Testis (tissue), 2 donors: ENCODE data around the gene ARHGEF39.

Experiments
- CTCF ChIP-seq, 3 experiments: fragments of 450-650 bp in 2 of 3; fragments of 200-600 bp in 1 of 3; sonication (generic) in 1 of 3; IDR thresholded peaks; one replicate each; pipeline ENCODE4 v1.5.1; 2016 to 2019; ENCODE audit warnings: antibody characterized with exemption in 3 of 3, mild to moderate bottlenecking in 2 of 3, moderate library complexity in 1 of 3
- POLR2A ChIP-seq: fragments of 450-650 bp; IDR thresholded peaks from one replicate; pipeline ENCODE4 v1.6.1; 2017; ENCODE audit warnings: antibody characterized with exemption, mild to moderate bottlenecking, moderate library complexity

- TF ChIP-seq POLR2A (no peak), CTCF (IDR thresholded peaks at IDR 0.05) (no peak)
These were observed 45.2 kb downstream of the ARHGEF39 start for GRCh38 chr9:35619800-35620158.
